HG03135 (cell line): ENCODE results near the gene CNGA2.

Experiments used
- ATAC-seq: cut with Tn5 transposase; IDR thresholded peaks from one replicate; pipeline ENCODE4 v1.9.1; 2021; ENCODE audit warnings: mild to moderate bottlenecking, moderate library complexity; ENCODE audit not compliant: unreplicated experiment

CNGA2 gene

GRCh38 chrX:151711154-151711553, 23.4 kb upstream of the CNGA2 start:
- ATAC-seq: no peak

- ATAC-seq: no peak
Observed at GRCh38 chrX:151711787-151712186, 22.8 kb upstream of the CNGA2 start.

GRCh38 chrX:151712253-151712652, 22.3 kb upstream of the CNGA2 start:
- ATAC-seq: no peak

- ATAC-seq: no peak
Observed at GRCh38 chrX:151713849-151714248, 20.7 kb upstream of the CNGA2 start.

GRCh38 chrX:151714362-151714761, 20.2 kb upstream of the CNGA2 start:
- ATAC-seq: no peak

GRCh38 chrX:151715752-151716151, 18.8 kb upstream of the CNGA2 start, which contains the start of gene FATE1:
Gene FATE1, plus strand, starts transcription at chrX:151716035. Its CDS starts 85 bp downstream, at chrX:151716120.
- ATAC-seq: no peak

- no peak for ATAC-seq
Observed at GRCh38 chrX:151722241-151722846, 12.2 kb upstream of the CNGA2 start.

- ATAC-seq: no peak
Observed at GRCh38 chrX:151723156-151723760, 11.3 kb upstream of the CNGA2 start.

GRCh38 chrX:151724563-151725337, 9.8 kb upstream of the CNGA2 start:
- no peak for ATAC-seq

GRCh38 chrX:151725338-151725614, 9.3 kb upstream of the CNGA2 start:
- ATAC-seq: no peak

GRCh38 chrX:151726751-151727150, 7.8 kb upstream of the CNGA2 start:
- ATAC-seq: no peak

GRCh38 chrX:151727346-151727745, 7.2 kb upstream of the CNGA2 start:
- no peak for ATAC-seq

GRCh38 chrX:151729056-151729725, 5.4 kb upstream of the CNGA2 start:
- ATAC-seq: no peak

GRCh38 chrX:151735219-151735618, 673 bp downstream of the CNGA2 start:
- no peak for ATAC-seq

GRCh38 chrX:151736685-151737084, 2.1 kb downstream of the CNGA2 start:
- ATAC-seq: no peak

- ATAC-seq: no peak
Observed at GRCh38 chrX:151737494-151737893, 2.9 kb downstream of the CNGA2 start.

- no peak for ATAC-seq
Observed at GRCh38 chrX:151738751-151739150, 4.2 kb downstream of the CNGA2 start.

GRCh38 chrX:151741606-151742005, 7.1 kb downstream of the CNGA2 start:
- no peak for ATAC-seq

GRCh38 chrX:151742311-151742710, 7.8 kb downstream of the CNGA2 start:
- no peak for ATAC-seq

GRCh38 chrX:151743651-151744470, 9.3 kb downstream of the CNGA2 start:
- ATAC-seq: no peak

GRCh38 chrX:151745651-151746050, 11.1 kb downstream of the CNGA2 start:
- ATAC-seq: no peak
